Glutamatergic neuron (in vitro differentiated cells): ENCODE data around the gene NFIL3. TPM values are rescaled to one million over a fixed set of nuclear protein-coding genes. Genes with fewer than 3 reads are reported as not detected.

Experiments
- DNase-seq: peaks from one replicate; pipeline ENCODE4 v3.0.0; 2022
- H3K27ac Mint-ChIP-seq: one replicate; pipeline ENCODE4 v1.8.0; 2020; ENCODE audit warnings: mild to moderate bottlenecking, mixed read lengths, inconsistent platforms; ENCODE audit not compliant: unreplicated experiment
- H3K27me3 Mint-ChIP-seq: one replicate; pipeline ENCODE4 v1.8.0; 2020; ENCODE audit warnings: mild to moderate bottlenecking, moderate library complexity, mixed read lengths, inconsistent platforms; ENCODE audit not compliant: unreplicated experiment
- H3K36me3 Mint-ChIP-seq: one replicate; pipeline ENCODE4 v1.8.0; 2020; ENCODE audit warnings: mild to moderate bottlenecking, mixed read lengths, inconsistent platforms; ENCODE audit not compliant: unreplicated experiment
- H3K4me1 Mint-ChIP-seq: one replicate; pipeline ENCODE4 v1.8.0; 2020; ENCODE audit warnings: mild to moderate bottlenecking, low read depth, mixed read lengths, inconsistent platforms; ENCODE audit not compliant: unreplicated experiment
- H3K4me3 Mint-ChIP-seq: one replicate; pipeline ENCODE4 v1.8.0; 2020; ENCODE audit warnings: mild to moderate bottlenecking, mixed read lengths, inconsistent platforms; ENCODE audit not compliant: unreplicated experiment
- H3K9me3 Mint-ChIP-seq: one replicate; pipeline ENCODE4 v1.8.0; 2020; ENCODE audit warnings: mild to moderate bottlenecking, moderate library complexity, mixed read lengths, inconsistent platforms; ENCODE audit not compliant: unreplicated experiment
- CTCF ChIP-seq: fragments of 200-600 bp; sonication (generic); IDR thresholded peaks from one replicate; pipeline ENCODE4 v1.5.0; 2021; ENCODE audit not compliant: partially characterized antibody, unreplicated experiment
- total RNA-seq: library from RNA; stranded (reverse); fragmentation: NEBNext Ultra II Directional; extraction: Animal tissue kit (Norgen Biotek cat#: 25700); gene quantifications from one replicate; pipeline ENCODE4 v1.2.1, GENCODE V29; 2021; ENCODE audit not compliant: unreplicated experiment

NFIL3 gene
- total RNA-seq, 1 donor from 2014 or later: 32.4 TPM

- Mint-ChIP-seq H3K27me3 (peaks cover 5% of the 10 kb centered on the region), H3K27ac (peak overlapping the region; percentile 94)
- DNase-seq: no peak
These were observed 63.7 kb downstream of the NFIL3 start for GRCh38 chr9:91359734-91360470.

GRCh38 chr9:91359083-91359482, 64.5 kb downstream of the NFIL3 start:
- Mint-ChIP-seq H3K27ac (no peak overlapping the region), H3K36me3 (peaks cover 6% of the 10 kb centered on the region), H3K4me1 (peaks cover 21% of the 10 kb centered on the region), H3K27me3 (peaks cover 5% of the 10 kb centered on the region), H3K4me3 (no peak overlapping the region), H3K9me3 (peaks cover 8% of the 10 kb centered on the region)
- no peak for TF ChIP-seq CTCF
- DNase-seq: no peak

More at GRCh38 chr9:91359734-91360470, 63.7 kb downstream of the NFIL3 start:
- Mint-ChIP-seq H3K4me1 (peaks cover 21% of the 10 kb centered on the region), H3K36me3 (peaks cover 6% of the 10 kb centered on the region), H3K4me3 (peak overlapping the region; percentile 100), H3K9me3 (peaks cover 8% of the 10 kb centered on the region)
- TF ChIP-seq CTCF: no peak

Other genes starting within 250 kb of the NFIL3 start
- 28.5 TPM for gene AUH, start 61.9 kb downstream of the NFIL3 start, total RNA-seq